CD14-positive monocyte (primary cell): ENCODE measurements around the gene KIRREL3. TPM values are rescaled to one million over a fixed set of nuclear protein-coding genes. Genes with fewer than 3 reads are reported as not detected.

Source experiments
- DNase-seq, 3 donors: peaks; one replicate each; pipeline ENCODE4 v3.0.0-alpha.2; 2011 to 2022
- H2AFZ ChIP-seq: 2 replicates; pipeline ENCODE4 v1.6.0; 2012; ENCODE audit warnings: mild to moderate bottlenecking, low read depth, low read length, inconsistent platforms; ENCODE audit not compliant: insufficient read depth, poor library complexity, severe bottlenecking
- H3K27ac ChIP-seq, 2 donors: 1 replicate in 1 of 2; 2 replicates in 1 of 2; pipeline ENCODE4 v1.5.1; 2012 to 2013; ENCODE audit warnings: low read length in 2 of 2, control low read depth in 1 of 2, inconsistent platforms in 1 of 2, low read depth in 1 of 2, mild to moderate bottlenecking in 1 of 2
- H3K27me3 ChIP-seq, 2 donors: one replicate each; pipeline versions ENCODE4 v1.6.0 to v1.6.1; 2011 to 2013; ENCODE audit warnings: low read length in 2 of 2; ENCODE audit not compliant: control insufficient read depth in 2 of 2, insufficient read depth in 2 of 2
- H3K36me3 ChIP-seq, 2 donors: replicated peaks in 1 of 2; 1 replicate in 1 of 2; 2 replicates in 1 of 2; pipeline versions ENCODE4 v1.5.1 to v1.6.1; 2012 to 2013; ENCODE audit warnings: low read length in 2 of 2, control low read depth in 1 of 2, inconsistent platforms in 1 of 2, mild to moderate bottlenecking in 1 of 2; ENCODE audit not compliant: insufficient read depth in 2 of 2, control insufficient read depth in 1 of 2
- H3K4me1 ChIP-seq, 2 donors: 1 replicate in 1 of 2; 2 replicates in 1 of 2; pipeline versions ENCODE4 v1.5.1 to v1.6.1; 2012 to 2013; ENCODE audit warnings: low read length in 2 of 2, control low read depth in 1 of 2, inconsistent platforms in 1 of 2, mild to moderate bottlenecking in 1 of 2, moderate library complexity in 1 of 2; ENCODE audit not compliant: insufficient read depth in 2 of 2, control insufficient read depth in 1 of 2
- H3K4me2 ChIP-seq: replicated peaks from 2 replicates; pipeline ENCODE3; 2012; ENCODE audit warnings: low read length, moderate library complexity, mild to moderate bottlenecking; ENCODE audit not compliant: poor library complexity, severe bottlenecking; ENCODE audit errors: extremely low read depth
- H3K4me3 ChIP-seq, 3 experiments: fragments of 200-600 bp in 1 of 3; sonication (generic) in 1 of 3; replicated peaks in 1 of 3; 1 replicate in 2 of 3; 2 replicates in 1 of 3; pipeline ENCODE4 v1.5.1; 2011 to 2013; ENCODE audit warnings: low read length in 3 of 3, mild to moderate bottlenecking in 3 of 3, control low read depth in 2 of 3, low read depth in 2 of 3, inconsistent platforms in 1 of 3, moderate library complexity in 1 of 3
- H3K79me2 ChIP-seq: 2 replicates; pipeline ENCODE4 v1.6.0; 2012; ENCODE audit warnings: mild to moderate bottlenecking, control low read depth, inconsistent platforms, low read length, moderate library complexity; ENCODE audit not compliant: insufficient read depth
- H3K9ac ChIP-seq: 2 replicates; pipeline ENCODE4 v1.6.0; 2017; ENCODE audit warnings: low read length, mild to moderate bottlenecking; ENCODE audit not compliant: insufficient read depth, poor library complexity, severe bottlenecking
- H3K9me3 ChIP-seq, 2 donors: replicated peaks in 1 of 2; 1 replicate in 1 of 2; 2 replicates in 1 of 2; pipeline versions ENCODE4 v1.5.1 to v1.6.1; 2012 to 2013; ENCODE audit warnings: low read length in 2 of 2, control low read depth in 1 of 2; ENCODE audit not compliant: control insufficient read depth in 1 of 2, insufficient read depth in 1 of 2
- H4K20me1 ChIP-seq: 2 replicates; pipeline ENCODE4 v1.6.0; 2012; ENCODE audit warnings: mild to moderate bottlenecking, low read length, control low read depth, moderate library complexity; ENCODE audit not compliant: insufficient read depth
- H3K27ac Mint-ChIP-seq, 7 donors: one replicate each; pipeline ENCODE4 v1.8.0; 2020; ENCODE audit warnings: mild to moderate bottlenecking in 7 of 7, mixed read lengths in 7 of 7, moderate library complexity in 6 of 7, inconsistent platforms in 2 of 7
- H3K27me3 Mint-ChIP-seq, 3 donors: one replicate each; pipeline ENCODE4 v1.8.0; 2021 to 2022; ENCODE audit warnings: low read depth in 3 of 3, mild to moderate bottlenecking in 3 of 3, mixed read lengths in 3 of 3, moderate library complexity in 3 of 3, inconsistent platforms in 1 of 3
- H3K36me3 Mint-ChIP-seq, 2 donors: one replicate each; pipeline ENCODE4 v1.8.0; 2020; ENCODE audit warnings: mixed read lengths in 2 of 2, inconsistent platforms in 1 of 2, mild to moderate bottlenecking in 1 of 2
- H3K4me1 Mint-ChIP-seq: one replicate; pipeline ENCODE4 v1.8.0; 2020; ENCODE audit warnings: mild to moderate bottlenecking, mixed read lengths
- H3K4me3 Mint-ChIP-seq, 2 donors: one replicate each; pipeline ENCODE4 v1.8.0; 2020; ENCODE audit warnings: mild to moderate bottlenecking in 2 of 2, mixed read lengths in 2 of 2, moderate library complexity in 1 of 2
- H3K9me3 Mint-ChIP-seq, 7 donors: one replicate each; pipeline ENCODE4 v1.8.0; 2020 to 2022; ENCODE audit warnings: mixed read lengths in 7 of 7, mild to moderate bottlenecking in 6 of 7, moderate library complexity in 6 of 7, inconsistent platforms in 2 of 7
- CTCF ChIP-seq: fragments of 200-600 bp; IDR thresholded peaks from one replicate; pipeline ENCODE4 v1.8.0; 2022; ENCODE audit warnings: antibody characterized with exemption, mild to moderate bottlenecking
- WGBS: methylation state at CpG from one replicate; pipeline ENCODE4 v1.1.5; 2013; ENCODE audit warnings: missing lambda C conversion rate; ENCODE audit not compliant: insufficient coverage; 5-methylcytosine and 5-hydroxymethylcytosine counted together
- intact Hi-C, 2 donors: fragments of 100-400 bp; cut with micrococcal nuclease; formaldehyde crosslinking; loops; one replicate each; pipeline versions ENCODE4 v1.15.0 to v1.15.1; 2023
- polyA plus RNA-seq, 3 donors: library from polyadenylated mRNA; depleted of rRNA in 1 of 3; unstranded in 2 of 3; stranded (reverse) in 1 of 3; fragments of 300-500 nt in 2 of 3; fragments of >200 nt in 1 of 3; fragmentation: Illumina TruSeq in 2 of 3; gene quantifications; 1 replicate in 2 of 3; 2 replicates in 1 of 3; pipeline ENCODE4 v1.2.3, GENCODE V29; 2012 to 2021

Gene KIRREL3
- polyA plus RNA-seq, 3 donors = not detected

- Histone ChIP-seq H3K4me2 (no peak overlapping the region), H3K9ac (no peak overlapping the region), H3K4me1 (no peaks in the 10 kb centered on the region), H3K27me3 (no peaks in the 10 kb centered on the region), H3K79me2 (no peaks in the 10 kb centered on the region), H3K36me3 (no peaks in the 10 kb centered on the region), H3K4me3 (no peak overlapping the region), H2AFZ (no peak overlapping the region), H4K20me1 (no peaks in the 10 kb centered on the region), H3K9me3 (peaks cover 6 to 12% of the 10 kb centered on the region in 2 donors), H3K27ac (no peak overlapping the region)
- DNase-seq = no peak
- no peak overlapping the region for H3K27ac Mint-ChIP-seq
- H3K9me3 Mint-ChIP-seq = peaks cover 7 to 17% (median 12%) of the 10 kb centered on the region in 7 donors
- peaks cover 0 to 5% (median 2%) of the 10 kb centered on the region in 3 donors for H3K27me3 Mint-ChIP-seq
- H3K4me1 Mint-ChIP-seq = peaks cover 2% of the 10 kb centered on the region
- intact Hi-C loops = no loop called here
- no peak overlapping the region for H3K4me3 Mint-ChIP-seq
- no peaks in the 10 kb centered on the region for H3K36me3 Mint-ChIP-seq
- TF ChIP-seq CTCF = no peak
These were observed 104.5 kb downstream of the KIRREL3 start for GRCh38 chr11:126896025-126896424.

- no peak overlapping the region for H3K4me3 ChIP-seq
- H3K27me3 ChIP-seq = no peaks in the 10 kb centered on the region
- peak overlapping the region in 1 of 7 donors; percentile 19 for H3K27ac Mint-ChIP-seq
- no peak overlapping the region for H3K27ac ChIP-seq
- H3K27me3 Mint-ChIP-seq = peaks cover 0 to 4% (median 2%) of the 10 kb centered on the region in 3 donors
- no peaks in the 10 kb centered on the region for H3K79me2 ChIP-seq
- H4K20me1 ChIP-seq = no peaks in the 10 kb centered on the region
- no peak overlapping the region for H3K4me2 ChIP-seq
- H3K36me3 ChIP-seq = no peaks in the 10 kb centered on the region
- no peak overlapping the region for H3K4me3 Mint-ChIP-seq
- intact Hi-C loops = no loop called here
- H3K36me3 Mint-ChIP-seq = no peaks in the 10 kb centered on the region
- H3K9me3 Mint-ChIP-seq = peaks cover 7 to 17% (median 12%) of the 10 kb centered on the region in 7 donors
- no peaks in the 10 kb centered on the region for H3K4me1 ChIP-seq
- peaks cover 6 to 12% of the 10 kb centered on the region in 2 donors for H3K9me3 ChIP-seq
- peaks cover 2% of the 10 kb centered on the region for H3K4me1 Mint-ChIP-seq
- WGBS = 0% methylated on average over 3 of the region's 5 CpGs
- H3K9ac ChIP-seq = no peak overlapping the region
- DNase-seq = no peak
- H2AFZ ChIP-seq = no peak overlapping the region
- TF ChIP-seq CTCF = no peak
These were observed 106.8 kb downstream of the KIRREL3 start for GRCh38 chr11:126893796-126894195.
